HPDE6-E6E7 (cell line): ENCODE data around the gene LGI1.

Source experiments
- DNase-seq: peaks from one replicate; pipeline ENCODE4 v3.0.0; 2011; ENCODE audit warnings: missing footprints; ENCODE audit errors: extremely low spot score

Gene LGI1

DNA sequence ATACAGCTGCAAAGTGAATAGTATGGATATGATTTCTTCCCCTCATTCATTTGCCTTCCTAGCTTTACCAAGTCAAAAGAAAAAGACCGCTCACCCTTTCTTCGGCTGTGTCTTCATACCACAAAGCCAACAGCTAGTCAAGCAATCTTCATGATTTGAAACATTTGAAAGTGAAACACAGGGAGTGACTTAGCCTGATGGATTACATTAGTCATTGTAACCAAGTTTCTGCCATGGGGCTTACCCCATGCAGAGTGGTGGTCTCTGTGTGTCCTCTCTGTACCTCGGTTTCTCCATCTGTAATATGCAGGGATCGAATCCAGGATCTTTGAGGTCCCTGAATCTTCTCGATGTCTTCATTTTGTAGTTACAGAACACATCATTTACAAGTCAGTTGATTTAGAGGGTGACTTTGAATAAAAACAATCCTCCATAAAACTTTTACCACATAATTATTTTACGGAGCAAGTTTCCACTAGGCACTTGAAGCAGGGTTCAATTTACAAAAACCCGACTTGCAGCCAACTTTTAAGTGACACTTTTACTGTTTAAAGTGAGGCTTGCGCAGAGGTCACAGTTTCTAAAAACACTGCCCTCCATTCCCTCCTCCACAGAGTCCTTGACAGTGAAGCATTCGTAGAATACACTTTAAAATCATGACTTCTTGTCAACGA, 2.2 kb upstream of the LGI1 start:
- no peak for DNase-seq

DNA sequence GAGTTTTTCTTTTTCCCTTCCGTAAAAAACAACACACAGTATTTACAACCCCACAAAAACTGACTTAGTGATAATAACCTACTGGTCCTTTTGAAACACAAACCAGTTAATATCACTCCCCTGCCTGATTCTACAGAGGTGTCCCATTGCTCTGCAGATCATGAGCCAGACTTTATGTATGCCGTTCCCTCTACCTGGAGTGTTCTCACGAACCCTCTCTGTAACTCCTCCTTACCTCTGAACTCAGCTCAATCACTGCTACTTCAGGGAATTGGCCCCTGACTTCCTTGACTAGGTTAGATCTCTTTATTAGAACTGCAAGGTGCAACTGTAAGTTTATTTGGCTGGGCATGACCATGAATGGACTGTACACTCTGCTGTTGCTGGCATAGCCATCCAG, 1.6 kb upstream of the LGI1 start:
- no peak for DNase-seq

DNA sequence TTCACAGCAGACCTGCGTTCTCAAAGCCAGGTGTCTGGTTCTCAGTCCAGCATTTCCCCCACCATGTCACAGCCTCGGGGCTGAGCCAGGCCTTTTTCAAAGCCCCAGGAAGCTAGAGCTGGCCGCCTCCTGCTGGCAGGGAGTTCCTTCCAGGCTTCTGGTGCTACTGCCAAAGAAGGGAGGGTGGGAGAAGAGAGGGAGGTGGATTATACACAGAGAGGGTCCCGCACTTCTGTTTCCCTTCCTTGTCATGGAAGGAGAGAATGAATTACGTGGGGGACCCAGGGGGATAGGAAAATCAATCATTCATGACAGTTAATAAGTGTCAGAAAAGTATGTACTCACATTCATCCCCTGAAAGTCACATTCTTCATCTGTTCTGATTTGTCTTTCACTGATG, 600 bp upstream of the LGI1 start:
- no peak for DNase-seq

DNA sequence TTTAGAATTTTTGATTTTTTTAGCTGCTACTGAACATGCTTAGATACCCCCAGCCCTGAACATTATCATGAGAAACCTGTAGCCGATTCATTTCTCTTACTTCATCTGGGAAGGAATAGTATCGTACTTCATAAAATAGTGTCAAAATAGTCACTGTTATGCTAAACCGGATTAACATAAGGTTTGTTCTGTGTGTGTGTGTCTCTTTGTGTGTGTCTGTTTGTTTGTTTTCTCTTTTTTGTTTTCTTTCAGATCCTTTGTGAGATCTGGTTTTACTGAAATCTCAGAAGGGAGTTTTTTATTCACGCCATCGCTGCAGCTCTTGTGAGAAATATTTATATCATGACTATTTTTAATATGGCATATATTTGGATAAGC, 761 bp downstream of the LGI1 start:
- no peak for DNase-seq

DNA sequence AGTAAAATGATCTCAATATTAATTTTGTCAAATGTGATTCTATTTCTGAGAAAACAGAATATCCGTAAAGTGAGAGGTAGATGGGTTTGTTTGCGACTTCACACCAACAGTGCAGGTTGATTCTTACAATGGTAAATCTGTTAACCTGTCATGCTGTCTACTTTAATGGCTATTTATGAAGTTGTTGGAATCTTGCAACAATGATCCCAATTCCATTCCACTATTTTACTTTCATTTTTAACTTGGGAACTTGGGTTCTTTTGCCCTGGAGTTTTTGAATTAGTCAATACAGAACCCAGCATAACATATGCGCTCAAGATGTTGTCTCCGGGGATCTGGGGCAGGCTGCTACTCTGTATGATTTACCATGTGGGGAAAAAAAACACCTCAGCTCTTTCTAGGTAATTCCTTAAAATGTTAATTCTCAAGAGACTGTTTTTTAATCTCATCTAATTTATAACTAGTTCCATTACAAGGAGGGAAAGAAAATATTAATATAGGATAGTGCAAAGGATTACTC, 1.2 kb downstream of the LGI1 start:
- DNase-seq, result no peak

DNA sequence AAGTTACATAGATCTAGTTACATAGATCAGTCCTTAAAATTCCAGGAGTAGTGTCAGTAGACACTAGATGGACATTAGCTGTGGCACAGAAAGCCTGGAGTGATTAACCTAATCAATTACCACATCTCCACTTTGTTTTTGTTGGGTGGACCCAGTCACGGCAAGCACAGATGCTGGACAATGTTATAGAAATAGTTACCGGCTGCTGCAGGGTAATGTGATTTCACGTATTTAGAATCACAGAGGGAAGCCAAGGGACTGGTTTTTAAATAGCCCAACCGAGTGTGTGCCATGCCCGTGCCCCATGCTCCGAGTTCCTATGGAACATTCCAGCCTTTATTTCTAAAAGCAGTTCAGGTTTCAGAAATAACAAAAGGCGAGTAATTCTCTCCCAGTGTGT, 2.8 kb downstream of the LGI1 start:
- DNase-seq, result no peak

DNA sequence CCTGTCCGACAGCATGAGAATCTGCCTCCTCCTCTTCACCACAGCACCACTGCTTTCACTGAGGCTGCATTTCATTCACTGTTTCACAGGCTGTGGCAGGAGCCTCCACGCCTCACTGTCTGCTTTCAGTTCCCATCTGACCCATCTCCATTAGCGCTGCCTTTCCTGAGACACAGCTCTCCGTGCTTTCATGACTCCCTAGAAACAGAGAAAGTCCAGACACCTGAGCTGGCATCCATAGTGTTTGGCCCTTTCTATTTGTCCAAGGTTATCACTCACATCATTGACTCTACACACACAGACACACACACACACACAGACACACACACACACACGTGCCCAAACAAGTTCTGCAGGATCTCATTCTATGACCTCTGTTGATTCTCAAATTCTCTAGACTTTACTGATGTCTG, 5.2 kb downstream of the LGI1 start:
- DNase-seq, result no peak

DNA sequence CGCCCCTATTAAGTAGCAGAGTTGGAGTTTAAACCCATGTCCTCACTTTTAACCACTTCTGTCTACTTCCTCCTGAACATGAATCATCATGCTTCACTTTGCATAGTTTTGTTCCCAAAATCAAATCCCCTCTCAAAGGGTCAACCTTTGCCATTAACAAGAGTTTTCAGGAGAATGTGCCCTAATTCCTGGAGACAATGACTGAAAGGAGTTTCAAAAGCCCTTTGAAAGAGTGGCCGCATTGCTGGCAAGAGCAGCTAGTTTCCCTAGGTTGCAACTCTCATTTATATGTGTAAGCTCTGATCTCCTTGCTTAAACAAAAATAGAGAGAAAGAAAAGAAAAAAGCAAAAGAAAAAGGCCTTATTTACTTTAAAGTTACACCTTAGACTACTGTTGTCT, 9.2 kb downstream of the LGI1 start:
- no peak for DNase-seq

DNA sequence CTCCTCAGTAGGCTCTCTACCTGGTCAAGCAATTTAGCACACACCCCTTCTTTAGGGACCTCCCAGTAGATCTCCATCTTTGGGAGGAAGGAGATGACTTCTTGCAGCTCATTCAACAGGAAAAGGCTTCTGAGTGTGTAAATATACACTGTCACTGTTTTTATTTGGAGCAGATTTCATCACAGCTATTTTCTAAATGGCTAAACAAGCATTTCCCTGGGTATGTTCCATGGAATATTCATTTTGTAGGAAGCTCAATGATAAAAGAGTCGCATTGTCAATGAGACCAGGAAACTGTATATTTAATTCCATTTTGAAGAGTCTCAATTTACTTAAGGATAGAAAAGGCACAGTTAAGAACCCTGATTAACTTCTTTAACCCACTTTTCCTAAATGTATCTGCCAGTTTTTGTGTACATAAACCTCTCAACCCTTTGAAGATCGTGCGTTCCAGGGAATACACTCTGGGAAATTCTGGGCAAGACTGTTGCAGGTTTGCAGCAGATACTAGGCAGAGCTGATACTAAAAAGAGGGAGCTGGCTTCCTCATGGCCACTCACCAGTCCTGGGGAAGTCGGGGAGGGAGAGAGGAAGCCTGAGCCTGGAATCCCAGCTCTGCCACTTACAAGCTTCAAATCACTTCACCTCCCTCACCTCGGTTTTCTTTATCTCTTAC, 10.1 kb downstream of the LGI1 start:
- no peak for DNase-seq

DNA sequence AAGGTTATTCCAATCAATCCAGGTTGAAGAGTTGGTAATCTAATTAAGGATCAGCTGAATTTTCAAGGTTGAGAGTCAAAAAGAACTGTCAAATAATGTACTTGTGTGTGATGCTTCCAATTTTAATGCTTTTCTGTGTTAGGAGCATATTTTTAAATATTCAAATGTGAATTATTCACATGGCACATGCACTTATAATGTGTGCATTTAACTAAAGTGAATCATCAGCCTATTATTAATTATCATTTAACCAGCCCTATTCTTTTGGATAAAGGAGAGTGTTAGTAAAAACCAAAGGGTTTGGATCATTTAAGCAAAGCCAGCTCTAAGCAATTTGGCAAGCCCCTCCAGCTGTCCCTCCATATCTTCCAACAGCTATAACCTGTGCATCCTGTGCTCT, 11.2 kb downstream of the LGI1 start:
- no peak for DNase-seq

DNA sequence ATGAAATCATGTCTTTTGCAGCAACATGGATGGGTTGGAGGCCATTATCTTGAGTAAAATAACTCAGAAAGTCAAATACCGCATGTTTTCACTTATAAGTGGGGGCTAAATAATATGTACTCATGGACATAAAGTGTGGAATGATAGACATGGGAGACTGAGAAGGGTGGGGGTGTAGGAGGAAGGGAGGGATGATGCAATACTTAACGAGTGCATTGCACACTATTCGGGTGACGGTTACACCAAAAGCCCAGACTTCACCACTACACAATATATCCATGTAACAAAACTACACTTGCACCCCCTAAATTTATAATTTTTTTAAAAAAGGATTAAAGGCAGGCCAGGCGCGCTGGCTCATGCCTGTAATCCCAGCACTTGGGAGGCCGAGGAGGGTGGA, 13.6 kb downstream of the LGI1 start:
- no peak for DNase-seq

DNA sequence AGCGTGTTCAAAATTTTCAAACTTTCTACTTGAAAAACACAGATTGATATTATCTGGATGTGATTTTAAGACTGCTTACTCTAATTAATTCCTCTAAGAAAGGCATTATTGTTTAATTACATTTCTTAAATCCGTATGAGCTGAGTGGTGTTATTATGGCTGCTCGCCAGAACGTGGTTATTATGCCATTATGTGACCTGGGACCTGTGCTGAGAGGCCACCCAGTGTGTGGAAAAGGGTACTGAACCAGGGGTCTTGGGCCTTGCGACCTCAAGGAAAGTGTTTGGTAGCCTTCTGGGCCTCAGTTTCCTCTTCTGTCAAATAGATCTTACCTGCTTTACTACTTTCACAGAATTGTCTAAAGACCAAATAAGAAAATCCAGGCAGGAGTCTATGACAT, 15.4 kb downstream of the LGI1 start:
- no peak for DNase-seq

DNA sequence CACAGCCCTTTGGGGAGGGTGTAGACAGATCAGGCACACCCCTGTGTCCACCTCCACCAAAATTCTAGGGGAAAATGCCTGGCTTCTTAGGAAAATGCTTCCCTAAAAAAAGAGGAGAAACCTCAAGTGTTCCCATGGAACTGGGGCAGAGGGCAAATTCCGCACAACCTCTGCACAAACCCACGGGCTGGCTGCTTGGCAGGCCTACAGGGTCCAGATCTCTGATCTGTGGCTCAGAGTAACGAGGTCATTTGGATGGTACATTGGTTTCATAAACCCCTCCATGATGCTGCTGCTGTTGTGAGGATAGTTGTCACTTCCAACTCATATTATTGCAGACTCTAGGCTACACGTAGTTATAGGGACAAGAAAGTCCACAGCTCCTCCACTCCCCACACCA, 16.0 kb downstream of the LGI1 start:
- no peak for DNase-seq

DNA sequence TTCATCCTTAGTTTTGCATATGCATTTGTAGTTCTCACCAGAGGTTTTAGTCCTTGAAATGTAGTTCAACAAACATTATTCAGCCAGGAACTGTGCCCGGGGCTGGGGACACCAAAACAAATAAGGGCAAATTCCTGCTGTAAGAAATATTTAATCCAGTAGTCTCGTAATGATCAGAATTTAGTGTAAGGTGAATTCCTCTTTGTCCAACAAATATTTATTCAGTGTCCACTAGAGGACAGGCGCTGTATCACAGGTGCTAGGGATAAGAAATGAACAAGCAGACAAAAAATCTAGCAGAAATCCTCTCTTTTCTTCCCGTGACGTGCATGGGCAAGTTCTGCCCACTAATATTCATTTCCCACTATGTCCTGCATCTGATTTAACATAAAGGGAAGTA, 17.6 kb downstream of the LGI1 start:
- DNase-seq, result no peak

DNA sequence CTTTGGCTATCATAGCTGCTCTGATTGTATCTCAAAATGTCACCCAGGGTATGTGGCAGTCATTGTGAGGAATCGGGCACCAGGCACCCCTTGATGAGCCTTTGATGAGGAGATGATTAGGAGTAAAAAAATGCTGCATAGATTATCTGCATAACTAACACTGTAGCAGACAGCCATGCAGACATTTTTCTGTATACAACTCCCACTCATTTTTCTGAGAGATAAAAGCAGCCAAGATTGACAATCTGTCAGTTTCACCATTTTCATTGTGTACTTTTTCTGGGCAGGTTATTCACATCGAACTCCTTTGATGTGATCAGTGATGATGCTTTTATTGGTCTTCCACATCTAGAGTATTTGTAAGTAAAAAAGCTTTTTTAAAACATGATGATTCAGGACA, 19.4 kb downstream of the LGI1 start:
- no peak for DNase-seq

DNA sequence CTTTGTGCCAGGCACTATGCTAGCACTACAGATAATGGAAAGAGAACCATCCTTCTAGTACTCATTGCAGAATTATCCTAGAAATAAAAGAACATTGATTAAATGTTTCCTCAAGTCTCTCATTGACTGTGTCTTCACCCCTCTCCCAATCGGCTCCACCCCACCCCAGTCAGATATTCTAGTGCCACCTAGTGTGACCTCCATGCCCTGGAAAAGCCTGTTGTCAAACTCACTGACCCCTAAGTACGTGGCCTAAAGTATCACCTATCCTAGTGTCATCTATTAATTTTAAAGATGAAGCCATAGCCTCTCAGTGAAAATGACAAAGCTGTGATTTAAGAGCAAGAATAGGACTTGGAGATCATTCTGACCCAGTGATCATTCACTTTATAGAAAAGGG, 26.3 kb downstream of the LGI1 start:
- DNase-seq, result no peak

DNA sequence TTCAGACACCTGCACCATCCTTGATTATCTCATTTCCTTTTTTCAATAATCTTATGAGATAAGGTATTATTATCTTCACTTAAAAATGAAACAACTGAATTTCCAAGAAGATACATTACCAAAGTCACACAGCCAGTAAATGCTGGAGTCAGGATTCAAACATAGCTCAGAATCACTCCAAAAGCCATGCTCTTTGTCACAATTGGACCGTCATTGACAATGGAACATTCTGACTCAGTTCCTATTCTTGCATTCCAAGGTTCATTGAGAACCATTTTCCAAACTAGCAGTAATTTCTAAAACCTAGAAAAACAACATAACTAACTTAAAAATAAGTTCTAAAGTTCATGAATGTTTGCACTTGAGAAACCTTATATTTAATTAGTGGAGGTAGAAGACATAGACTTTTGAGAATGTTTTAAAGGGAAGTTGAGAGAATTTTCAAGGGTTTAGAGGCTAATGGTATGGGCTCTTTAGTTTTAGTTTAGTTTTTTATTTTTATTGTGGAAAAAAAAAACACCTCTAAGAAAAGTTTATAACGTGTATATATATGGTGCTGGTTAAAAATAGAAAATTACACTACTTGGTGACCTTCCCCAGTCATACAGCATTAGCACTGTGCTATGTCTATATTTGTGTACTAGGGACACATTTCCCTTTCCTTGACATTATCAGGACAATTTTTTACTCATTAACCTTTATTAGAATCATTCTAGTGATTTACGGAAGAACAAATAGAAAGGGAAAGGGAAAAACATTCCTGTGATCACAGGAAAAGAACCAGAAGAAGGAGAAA, 30.9 kb downstream of the LGI1 start:
- DNase-seq, result no peak

DNA sequence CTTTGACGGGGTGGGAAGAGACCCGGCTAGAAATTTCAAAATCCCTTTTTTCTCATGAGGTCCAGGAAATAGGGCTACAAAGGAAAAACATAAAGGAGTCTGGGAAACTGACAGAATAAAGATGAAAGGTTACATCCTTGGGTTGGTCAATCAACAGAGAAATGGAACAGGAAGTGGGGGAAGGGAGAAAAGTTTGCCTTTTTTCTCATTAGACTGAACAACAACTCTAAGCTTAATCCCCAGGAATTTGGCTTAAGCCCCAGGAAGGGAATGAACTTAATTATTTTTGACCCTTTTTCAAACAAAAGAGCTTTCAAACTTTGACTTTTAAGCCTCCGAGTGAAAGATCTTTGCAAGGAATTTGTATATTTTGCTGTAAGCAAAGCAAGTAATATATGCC, 32.7 kb downstream of the LGI1 start:
- DNase-seq, result no peak

DNA sequence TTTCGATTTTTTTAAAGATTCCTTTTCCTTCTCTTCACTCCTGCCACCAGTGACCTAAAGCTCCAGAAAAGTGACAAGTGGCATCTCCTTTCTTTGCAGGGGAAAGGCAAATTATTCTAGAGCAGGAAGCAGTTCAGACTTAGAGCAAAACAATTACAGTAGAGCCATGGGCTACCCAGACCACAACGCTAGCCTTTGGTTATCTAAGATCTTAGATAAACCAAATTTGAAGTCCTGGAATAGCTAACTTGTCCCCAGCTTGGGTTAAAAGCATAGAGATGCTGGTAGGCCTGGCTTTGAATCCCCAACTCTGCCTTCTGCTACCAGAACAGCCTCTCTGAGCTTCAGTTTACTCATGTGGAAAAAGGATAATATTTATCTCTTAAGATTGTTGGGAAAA, 38.4 kb downstream of the LGI1 start:
- DNase-seq, result no peak

DNA sequence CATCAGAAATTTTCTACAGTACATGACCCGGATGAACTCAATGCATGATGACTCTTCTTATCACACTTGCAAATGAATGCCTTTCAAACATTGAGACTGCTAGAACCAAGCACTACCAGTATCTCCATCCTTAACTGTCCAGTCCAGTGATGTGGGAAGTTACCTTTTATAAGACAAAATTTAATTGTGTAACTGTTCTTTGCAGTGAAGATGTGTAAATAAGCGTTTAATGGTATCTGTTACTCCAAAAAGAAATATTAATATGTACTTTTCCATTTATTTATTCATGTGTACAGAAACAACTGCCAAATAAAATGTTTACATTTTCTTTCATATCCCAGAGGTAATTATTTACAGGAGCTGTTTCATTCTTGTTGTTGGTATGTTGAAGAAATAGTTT, 40.1 kb downstream of the LGI1 start:
- no peak for DNase-seq

DNA sequence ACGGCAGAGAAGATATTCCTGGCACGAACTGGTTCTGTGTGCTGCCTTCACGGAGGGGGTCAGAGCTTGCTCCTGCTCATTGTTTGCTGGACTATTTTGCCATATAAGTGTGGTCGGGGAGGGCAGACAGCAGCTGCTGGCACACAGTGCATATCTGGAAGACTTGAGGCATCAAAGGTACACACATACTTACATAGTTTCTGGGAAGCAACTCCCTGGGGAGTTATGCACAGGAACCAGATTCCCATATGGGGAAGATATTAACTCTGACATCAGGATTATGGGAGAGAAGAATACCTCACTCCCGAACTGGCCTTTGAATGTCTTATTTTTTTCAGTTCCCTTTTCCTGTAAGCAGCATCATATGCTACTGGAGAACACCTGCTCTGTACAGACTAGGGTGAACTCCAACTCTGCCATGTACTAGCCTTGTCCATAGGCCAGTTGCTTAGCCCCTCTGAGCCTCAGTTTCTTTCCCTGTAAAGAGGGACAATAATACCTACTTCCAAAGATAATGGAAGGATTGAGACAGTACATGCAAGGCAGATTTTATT, 41.5 kb downstream of the LGI1 start:
- no peak for DNase-seq

DNA sequence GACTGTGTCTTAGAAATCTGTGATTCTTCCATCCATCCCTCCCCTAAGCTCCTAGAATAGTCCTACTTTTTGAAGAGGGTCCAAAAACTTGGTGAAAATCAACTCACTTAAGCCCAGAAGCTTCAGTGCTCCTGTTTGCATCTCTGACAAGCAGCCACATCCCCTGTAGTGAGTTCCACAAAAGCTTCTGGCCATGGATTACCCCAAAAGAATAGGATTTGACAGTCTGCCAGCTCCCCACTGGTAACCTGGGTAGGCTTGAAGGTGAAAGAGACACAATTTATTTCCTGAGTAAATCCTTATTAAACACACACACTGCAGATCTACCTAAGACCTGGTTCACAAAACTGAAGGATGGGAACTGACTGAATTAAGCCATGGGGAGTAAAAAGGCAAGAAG, 46.5 kb downstream of the LGI1 start:
- no peak for DNase-seq

DNA sequence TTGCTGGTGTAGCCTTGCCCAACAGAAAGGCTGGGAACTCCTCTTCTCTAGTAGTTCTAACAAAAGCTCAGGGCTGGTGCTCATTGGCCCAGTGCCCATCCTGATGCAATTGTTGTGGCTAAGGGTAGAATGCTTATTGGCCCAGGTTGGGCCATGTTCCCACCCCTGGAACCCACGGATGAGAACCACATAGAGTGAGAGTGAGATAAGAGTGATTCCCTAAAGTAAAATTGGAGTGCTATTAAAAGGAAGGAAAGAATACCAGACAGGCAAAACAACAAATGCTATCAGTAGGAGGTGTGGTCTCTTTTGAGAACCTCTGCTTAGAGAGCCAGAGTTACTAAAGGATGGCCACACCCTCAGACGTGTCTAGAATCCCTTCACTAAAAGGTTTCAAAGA, 49.2 kb downstream of the LGI1 start:
- no peak for DNase-seq
